Hematopoietic multipotent progenitor cell treated with erythropoietin and hydrocortisone succinate and interleukin-3 and kit ligand, for 6 days (in vitro differentiated cells): Measurements from ENCODE around the gene BNIP1.

ENCODE experiments used
- DNase-seq: peaks from one replicate; pipeline ENCODE4 v3.0.0-alpha.2; 2015

BNIP1 gene

DNA sequence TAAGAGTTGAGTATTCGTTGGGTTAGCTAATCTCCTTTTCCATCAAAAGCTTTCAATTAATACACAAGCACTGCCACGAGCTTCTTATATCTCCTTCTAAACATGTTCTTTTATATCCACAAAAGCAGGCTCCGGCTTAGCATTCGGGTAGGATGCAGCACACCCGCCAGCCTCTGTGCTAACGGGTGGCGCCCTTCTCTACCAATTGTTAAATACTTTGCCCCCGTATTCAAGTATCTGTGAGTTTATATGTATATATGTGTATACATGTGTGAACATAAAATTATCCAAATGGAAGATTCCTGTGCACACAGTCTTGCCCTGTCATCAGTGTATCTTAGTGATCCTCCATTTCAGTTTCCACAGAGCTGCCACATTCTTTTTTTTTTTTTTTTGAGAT, 27.8 kb downstream of the BNIP1 start:
- DNase-seq: no peak

DNA sequence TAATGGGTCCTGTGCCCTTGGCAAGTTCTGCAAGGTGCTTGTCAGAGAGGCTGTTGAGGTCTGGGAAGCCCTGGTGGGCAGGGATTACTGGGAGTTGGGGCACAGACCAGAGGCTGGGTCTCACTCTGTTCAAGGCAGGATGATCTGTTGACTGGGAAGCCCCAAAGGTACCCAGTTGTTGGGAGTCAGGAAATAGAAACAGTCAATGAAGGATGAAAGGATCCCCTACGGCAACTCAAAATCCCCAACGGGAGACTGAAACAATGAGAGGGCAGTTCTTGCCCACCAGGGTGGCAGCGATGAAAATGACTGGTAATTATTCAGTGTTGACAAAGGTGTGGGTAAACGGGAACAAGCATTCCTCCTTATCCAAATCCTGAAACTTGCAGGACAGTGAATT, 31.2 kb downstream of the BNIP1 start:
- DNase-seq: no peak

DNA sequence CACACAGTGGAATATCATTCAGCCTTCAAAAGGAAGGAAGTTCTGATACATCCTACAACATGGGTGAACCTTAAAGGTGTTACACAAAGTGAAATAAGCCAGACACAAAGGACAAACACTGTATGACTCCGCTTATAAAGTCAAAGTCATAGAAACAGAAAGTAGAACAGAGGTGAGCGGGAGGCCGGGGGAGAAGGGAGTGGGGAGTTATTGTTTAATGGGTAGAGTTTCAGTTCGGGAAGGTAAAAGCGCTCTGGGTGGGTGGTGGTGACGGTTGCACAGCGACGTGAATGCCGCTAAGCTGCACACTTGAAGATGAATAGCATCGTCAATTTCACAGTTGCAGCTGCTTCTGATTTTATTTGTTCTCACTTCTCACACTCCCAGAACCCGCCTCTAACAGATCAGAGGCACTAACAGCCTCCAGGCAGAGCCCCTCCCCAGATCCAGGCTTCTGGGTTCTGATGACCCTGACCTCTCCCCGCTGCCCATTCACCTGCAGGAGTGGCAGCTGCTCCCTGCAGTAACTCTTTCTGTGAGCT, 34.1 kb downstream of the BNIP1 start:
- DNase-seq: no peak

DNA sequence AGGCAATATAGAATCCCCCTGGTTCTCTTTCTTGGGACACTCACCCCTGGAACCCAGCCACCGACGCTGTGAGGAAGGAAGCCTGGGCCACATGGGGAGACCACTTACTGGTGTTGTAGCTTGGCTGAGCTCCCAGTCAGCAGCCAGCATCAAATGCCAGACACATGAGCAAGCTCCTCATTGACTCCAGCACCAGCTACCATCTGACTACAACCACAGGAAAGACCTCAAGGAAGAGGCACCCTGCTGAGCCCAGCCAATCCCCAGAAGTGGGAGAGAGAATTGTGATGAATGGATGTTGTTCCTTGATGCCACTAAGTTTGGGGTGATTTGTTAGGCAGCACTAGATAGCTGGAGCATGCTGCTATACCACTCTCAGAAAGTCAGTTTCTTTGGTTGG, 36.0 kb downstream of the BNIP1 start:
- no peak for DNase-seq

DNA sequence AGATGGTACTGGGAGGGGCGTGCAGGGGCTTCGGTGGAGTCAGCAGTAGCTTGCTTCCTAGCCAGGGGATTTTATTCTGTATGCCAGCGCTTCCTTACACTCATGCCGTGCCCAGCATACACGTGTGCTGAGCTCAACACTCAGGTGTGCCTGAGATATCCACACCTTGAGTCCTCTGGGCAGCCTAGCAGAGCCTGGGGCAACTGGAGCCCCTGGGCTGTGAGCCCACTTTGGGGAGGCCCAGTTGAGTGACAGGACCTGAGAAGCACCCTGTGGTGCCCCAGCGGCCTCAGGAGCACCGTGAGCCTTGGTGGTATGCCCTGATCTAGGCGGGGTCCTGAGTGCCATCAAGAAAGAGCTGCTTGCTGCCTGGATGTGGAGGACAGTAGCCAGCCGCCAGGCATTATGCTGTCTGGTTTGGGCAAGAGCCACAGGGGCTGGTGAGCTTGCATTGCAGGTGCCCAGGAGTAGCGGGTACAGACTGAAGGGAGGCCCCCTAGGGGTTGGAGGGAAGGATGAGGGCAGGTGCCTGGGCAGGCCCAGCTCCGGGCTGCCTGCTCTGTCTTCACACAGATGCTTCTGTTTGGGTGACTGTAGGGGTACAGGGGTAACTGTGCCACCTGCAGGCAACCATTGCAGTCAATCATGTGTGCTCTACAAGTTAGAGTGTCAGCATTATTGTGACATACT, 42.9 kb downstream of the BNIP1 start:
- peak; percentile 17 for DNase-seq

DNA sequence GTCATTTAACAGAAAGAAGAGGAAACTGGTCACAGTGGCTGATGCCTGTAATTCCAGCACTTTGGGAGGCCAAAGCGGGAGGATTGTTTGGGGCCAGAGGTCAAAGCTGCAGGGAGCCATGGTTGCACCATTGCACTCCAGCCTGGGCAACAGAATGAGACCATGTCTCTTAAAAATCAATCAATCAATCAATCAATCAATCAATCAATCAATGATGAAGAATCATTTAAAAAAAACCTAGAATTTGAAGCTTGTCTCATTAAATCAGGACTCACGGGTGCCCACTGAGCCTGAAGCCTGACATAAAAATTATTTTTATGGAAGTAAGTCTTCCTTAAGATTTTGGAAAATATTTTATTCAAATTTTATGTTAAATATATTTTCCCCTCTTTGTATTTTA, 43.9 kb downstream of the BNIP1 start:
- DNase-seq: no peak

- no peak for DNase-seq
Measured at GRCh38 chr5:173191015-173191414, 46.7 kb downstream of the BNIP1 start.

DNA sequence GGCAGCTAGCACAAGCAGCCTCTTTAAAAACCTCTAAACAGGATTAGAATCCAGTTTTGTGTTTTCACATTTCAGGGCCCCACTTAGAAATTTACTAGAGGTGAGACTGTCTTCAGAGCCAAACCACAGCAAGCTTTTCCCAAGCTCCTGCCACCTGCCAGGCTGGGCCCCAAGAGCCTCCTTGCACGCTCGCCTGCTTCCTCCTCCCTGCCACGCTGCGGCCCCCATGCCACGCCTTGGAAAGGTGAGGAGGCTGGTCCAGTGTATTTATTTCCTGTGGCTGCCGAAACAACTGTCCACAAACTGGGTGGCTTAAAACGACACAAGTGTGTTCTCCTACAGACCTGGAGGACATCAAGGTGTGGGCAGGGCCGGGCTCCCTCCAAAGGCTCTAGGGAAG, 47.2 kb downstream of the BNIP1 start:
- no peak for DNase-seq

GRCh38 chr5:173192561-173192960, 48.2 kb downstream of the BNIP1 start:
- no peak for DNase-seq

GRCh38 chr5:173196133-173196952, 52.0 kb downstream of the BNIP1 start:
- DNase-seq: no peak

- DNase-seq: no peak
Measured at GRCh38 chr5:173197375-173197891, 53.1 kb downstream of the BNIP1 start.

GRCh38 chr5:173198049-173198448, 53.7 kb downstream of the BNIP1 start:
- no peak for DNase-seq

GRCh38 chr5:173200356-173200755, 56.0 kb downstream of the BNIP1 start:
- no peak for DNase-seq

DNA sequence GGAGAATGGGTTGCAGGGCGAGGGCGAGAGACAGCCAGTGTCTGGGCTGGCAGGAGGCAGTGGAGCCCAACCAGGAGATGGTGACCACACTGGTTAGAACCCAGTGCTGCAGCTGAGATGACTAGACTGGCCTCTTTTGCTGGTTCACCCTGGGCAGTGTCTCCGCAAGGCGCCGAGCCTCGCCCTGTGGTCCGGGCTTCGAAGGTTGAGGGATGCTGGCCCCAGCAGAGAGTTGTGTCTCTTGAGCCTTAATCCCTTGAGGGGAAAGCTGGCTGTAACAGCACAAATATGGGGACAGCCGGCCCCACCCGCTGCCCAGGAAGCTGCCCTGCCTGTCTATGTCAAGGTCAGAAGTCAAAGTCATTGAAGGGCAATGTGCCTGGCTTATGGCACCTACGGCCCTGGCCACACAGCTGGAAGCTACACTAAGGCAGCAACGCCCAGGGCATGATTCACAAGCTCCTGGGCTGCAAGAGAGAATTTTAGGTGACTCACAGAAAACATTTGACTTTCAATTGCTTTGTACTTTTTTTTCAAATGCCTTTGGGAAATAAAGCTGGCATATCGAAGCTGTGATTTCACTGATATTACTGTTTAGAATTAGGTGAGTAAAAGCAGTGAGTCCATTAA, 57.4 kb downstream of the BNIP1 start:
- DNase-seq: no peak

DNA sequence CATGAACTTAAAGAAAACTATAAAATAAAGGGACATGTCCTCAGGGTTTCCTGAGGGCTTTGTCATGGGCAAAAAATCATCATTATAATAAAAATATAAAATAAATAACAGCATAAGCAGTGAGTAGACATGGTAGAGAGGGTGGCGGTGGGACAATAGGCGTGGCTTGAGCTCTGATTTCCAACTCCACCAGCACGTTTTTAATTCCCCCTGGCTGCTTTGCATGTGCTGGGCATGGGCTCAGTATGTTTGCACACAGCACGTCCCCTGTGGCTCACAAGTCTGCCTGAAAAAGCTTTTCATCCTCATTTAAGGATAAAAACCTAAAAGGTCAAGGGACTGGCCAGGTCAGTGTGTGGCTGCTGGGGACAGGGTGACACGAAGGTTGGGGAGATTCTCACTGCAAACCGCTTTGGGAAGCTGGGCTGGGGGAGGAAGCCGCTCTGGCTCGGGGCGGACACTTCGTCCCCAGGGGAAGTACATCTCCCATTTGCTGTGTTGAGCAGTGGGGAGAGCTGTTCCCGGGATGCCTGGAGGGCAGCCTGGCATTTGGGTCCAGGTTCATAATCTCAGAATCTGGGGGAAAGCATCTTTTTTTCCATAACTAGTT, 58.0 kb downstream of the BNIP1 start:
- no peak for DNase-seq

- DNase-seq: peak; percentile 64
Measured at GRCh38 chr5:173204185-173204979, 60.1 kb downstream of the BNIP1 start.

- no peak for DNase-seq
Measured at GRCh38 chr5:173205916-173206315, 61.6 kb downstream of the BNIP1 start.

DNA sequence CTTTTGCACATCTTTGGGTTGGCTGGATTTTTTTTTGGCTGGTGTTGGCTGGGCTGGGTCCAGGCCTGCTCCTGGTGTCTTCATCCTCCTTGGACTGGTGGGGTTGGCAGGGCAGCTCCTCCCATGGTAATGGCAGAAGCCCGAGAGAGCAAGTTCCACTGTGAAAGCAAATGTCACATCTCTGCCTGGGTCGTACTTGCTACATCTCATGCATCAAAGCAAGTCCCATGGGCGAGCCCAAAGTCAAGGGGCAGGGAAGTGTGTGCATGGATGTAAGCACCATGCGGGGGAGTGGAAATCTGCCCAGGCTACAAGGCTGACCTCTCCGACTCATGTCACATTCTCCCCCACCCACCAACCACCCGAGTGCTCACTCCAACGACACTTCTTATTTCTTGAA, 64.0 kb downstream of the BNIP1 start:
- DNase-seq: no peak

GRCh38 chr5:173210877-173211276, 66.5 kb downstream of the BNIP1 start:
- no peak for DNase-seq

DNA sequence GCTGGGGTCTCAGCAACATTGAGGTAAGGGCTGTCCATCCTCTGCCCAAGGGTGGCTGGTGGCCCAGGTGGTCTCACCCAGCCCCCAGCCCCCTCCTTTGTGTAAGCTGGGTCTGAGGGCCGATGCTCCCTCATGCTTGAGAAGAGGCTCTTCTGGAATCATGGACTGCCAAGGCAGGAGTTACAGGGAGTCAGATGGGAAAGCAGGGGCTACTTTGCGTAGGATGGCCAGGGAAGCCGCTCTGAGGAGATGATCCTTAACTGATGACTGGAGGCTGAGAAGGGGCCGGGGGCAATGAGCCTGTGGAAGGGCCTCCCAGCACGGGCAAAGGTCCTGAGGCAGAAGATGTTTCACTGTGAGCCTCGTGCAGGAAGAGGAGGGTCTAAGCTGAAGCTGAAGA, 67.0 kb downstream of the BNIP1 start:
- DNase-seq: no peak

- no peak for DNase-seq
Measured at GRCh38 chr5:173213236-173213933, 69.1 kb downstream of the BNIP1 start.
